B cell (primary cell): ENCODE data around the gene IRF2BP1. TPM values are rescaled to one million over a fixed set of nuclear protein-coding genes. Genes with fewer than 3 reads are reported as not detected.

Source experiments
- ATAC-seq: fragments of 200-7000 bp; cut with Tn5 transposase; one replicate; pipeline ENCODE4 v1.10.0; 2021; ENCODE audit warnings: low read depth, mild to moderate bottlenecking, moderate number of reproducible peaks, moderate library complexity
- CTCF ChIA-PET: fragments of 350-600 bp; sonication (Branson Sonifier 250); formaldehyde crosslinking; loops from one replicate; lab custom pipeline; 2021; ENCODE audit warnings: antibody characterized with exemption, inconsistent platforms; lab: Charles Lee
- POLR2A ChIA-PET: fragments of 350-600 bp; sonication (Branson Sonifier 250); formaldehyde crosslinking; loops from one replicate; lab custom pipeline; 2021; ENCODE audit warnings: antibody characterized with exemption; lab: Charles Lee
- DNase-seq: peaks from one replicate; pipeline ENCODE4 v3.0.0; 2013
- H2AFZ ChIP-seq: 2 replicates; pipeline ENCODE4 v1.6.1; 2012; ENCODE audit warnings: mild to moderate bottlenecking, low read depth, low read length; ENCODE audit not compliant: insufficient read depth, poor library complexity, severe bottlenecking
- H3K27ac ChIP-seq, 2 donors: 1 replicate in 1 of 2; 2 replicates in 1 of 2; pipeline ENCODE4 v1.5.1; 2012 to 2013; ENCODE audit warnings: low read length in 2 of 2, mild to moderate bottlenecking in 2 of 2, moderate library complexity in 1 of 2
- H3K27me3 ChIP-seq, 4 experiments: fragments of 200-600 bp in 1 of 4; sonication (generic) in 1 of 4; replicated peaks in 1 of 4; 1 replicate in 2 of 4; 2 replicates in 2 of 4; pipeline versions ENCODE4 v1.6.1 to v1.7.0; 2013 to 2016; ENCODE audit warnings: low read length in 3 of 4, mild to moderate bottlenecking in 2 of 4, mixed read lengths in 1 of 4, moderate library complexity in 1 of 4; ENCODE audit not compliant: insufficient read depth in 4 of 4, control insufficient read depth in 3 of 4; ENCODE audit errors: control extremely low read depth in 1 of 4
- H3K36me3 ChIP-seq, 2 experiments: replicated peaks in 1 of 2; 1 replicate in 1 of 2; 2 replicates in 1 of 2; pipeline versions ENCODE4 v1.6.1 to v1.7.1; 2013; ENCODE audit warnings: low read length in 1 of 2; ENCODE audit not compliant: insufficient read depth in 2 of 2, control insufficient read depth in 1 of 2; ENCODE audit errors: control extremely low read depth in 1 of 2, extremely low read depth in 1 of 2
- H3K4me1 ChIP-seq, 2 donors: fragments of 200-600 bp in 1 of 2; sonication (generic) in 1 of 2; 1 replicate in 1 of 2; 2 replicates in 1 of 2; pipeline versions ENCODE4 v1.5.1 to v1.6.1; 2013 to 2017; ENCODE audit warnings: low read length in 2 of 2; ENCODE audit not compliant: control insufficient read depth in 2 of 2, insufficient read depth in 2 of 2
- H3K4me2 ChIP-seq: replicated peaks from 2 replicates; pipeline ENCODE3; 2012; ENCODE audit warnings: mild to moderate bottlenecking, low read depth, low read length; ENCODE audit not compliant: poor library complexity, severe bottlenecking
- H3K4me3 ChIP-seq, 5 experiments: fragments of 200-600 bp in 1 of 5; sonication (generic) in 1 of 5; 1 replicate in 3 of 5; 2 replicates in 2 of 5; pipeline versions ENCODE4 v1.5.1 to v1.7.0; 2011 to 2016; ENCODE audit warnings: low read length in 4 of 5, mild to moderate bottlenecking in 4 of 5, low read depth in 2 of 5, control low read depth in 1 of 5, moderate library complexity in 1 of 5; ENCODE audit not compliant: insufficient read depth in 1 of 5; ENCODE audit errors: control extremely low read depth in 1 of 5, extremely low read depth in 1 of 5
- H3K79me2 ChIP-seq: fragments of 200-600 bp; sonication (generic); one replicate; pipeline ENCODE4 v1.6.0; 2016; ENCODE audit warnings: low read length; ENCODE audit not compliant: control insufficient read depth, insufficient read depth
- H3K9ac ChIP-seq: fragments of 200-600 bp; sonication (generic); 2 replicates; pipeline ENCODE4 v1.6.1; 2017; ENCODE audit warnings: mild to moderate bottlenecking, low read length, moderate library complexity
- H3K9me3 ChIP-seq, 3 donors: one replicate each; pipeline versions ENCODE4 v1.6.1 to v1.7.1; 2013; ENCODE audit warnings: low read length in 2 of 3; ENCODE audit not compliant: control insufficient read depth in 2 of 3, insufficient read depth in 1 of 3; ENCODE audit errors: control extremely low read depth in 1 of 3
- H4K20me1 ChIP-seq: 2 replicates; pipeline ENCODE4 v1.6.0; 2012; ENCODE audit warnings: mild to moderate bottlenecking, low read length; ENCODE audit not compliant: insufficient read depth, control insufficient read depth, poor library complexity, severe bottlenecking
- H3K27ac Mint-ChIP-seq: one replicate; pipeline ENCODE4 v1.8.0; 2021; ENCODE audit warnings: mixed read lengths
- H3K27me3 Mint-ChIP-seq: one replicate; pipeline ENCODE4 v1.8.0; 2021; ENCODE audit warnings: mixed read lengths
- H3K4me1 Mint-ChIP-seq: one replicate; pipeline ENCODE4 v1.8.0; 2021; ENCODE audit warnings: mixed read lengths
- H3K4me3 Mint-ChIP-seq: one replicate; pipeline ENCODE4 v1.8.0; 2021; ENCODE audit warnings: mixed read lengths
- H3K9me3 Mint-ChIP-seq: one replicate; pipeline ENCODE4 v1.8.0; 2022; ENCODE audit warnings: mixed read lengths; ENCODE audit not compliant: insufficient read depth
- EZH2 ChIP-seq: IDR thresholded peaks from 2 replicates; pipeline ENCODE4 v1.6.1; 2012; ENCODE audit warnings: borderline replicate concordance, low read depth, mild to moderate bottlenecking, moderate library complexity, low read length; ENCODE audit not compliant: insufficient read depth, poor library complexity, severe bottlenecking
- WGBS: methylation state at CpG from one replicate; pipeline ENCODE4 v1.1.5; 2013; ENCODE audit warnings: missing lambda C conversion rate; ENCODE audit not compliant: insufficient coverage; 5-methylcytosine and 5-hydroxymethylcytosine counted together
- intact Hi-C: fragments of 100-400 bp; cut with micrococcal nuclease; formaldehyde crosslinking; loops from one replicate; pipeline ENCODE4 v1.10.0; 2022
- polyA plus RNA-seq: library from polyadenylated mRNA; depleted of rRNA; stranded (reverse); fragments of >200 nt; gene quantifications from 2 replicates; pipeline ENCODE4 v1.2.3, GENCODE V29; 2012
- total RNA-seq, 2 donors: library from RNA; stranded (reverse); fragments of 120-200 nt in 1 of 2; gene quantifications; 1 replicate in 1 of 2; 2 replicates in 1 of 2; pipeline versions ENCODE4 v1.2.3 to v1.2.4, GENCODE V29; 2013 to 2022
- TF ChIP-seq, protein P1 (sequence below): fragments of 200-600 bp; IDR thresholded peaks from one replicate; pipeline ENCODE4 v1.8.0; 2022; ENCODE audit warnings: antibody characterized with exemption, mild to moderate bottlenecking

IRF2BP1 gene
- total and polyA plus RNA-seq, 2 donors (not counting 1 experiment from before 2014, with no cell fraction given) = 14.9 to 33.9 TPM

DNA sequence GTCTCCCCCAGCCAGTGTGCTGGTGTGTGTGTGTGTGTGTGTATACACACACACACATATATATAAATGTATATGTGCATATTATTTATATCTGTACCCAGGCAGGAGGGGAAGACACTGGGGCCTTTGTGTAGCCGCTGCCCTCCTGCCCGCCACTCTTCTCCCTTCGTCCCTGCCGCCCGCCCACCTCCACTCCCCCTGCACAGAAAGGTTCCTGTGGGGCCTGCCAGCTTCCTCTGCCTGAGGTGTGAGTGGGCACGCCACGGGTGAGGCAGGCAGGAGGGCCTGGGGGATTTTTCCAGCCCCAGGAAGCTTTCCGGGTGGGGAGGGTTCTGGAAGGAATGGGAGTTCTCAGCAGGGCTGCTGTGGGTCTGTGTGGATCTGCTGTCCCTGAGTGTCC is 6.9 kb downstream of the IRF2BP1 start:
- 48% methylated on average over 8 of the region's 8 CpGs for WGBS
- Histone ChIP-seq H4K20me1 (peaks cover 22% of the 10 kb centered on the region), H3K4me2 (no peak overlapping the region), H3K27me3 (peaks cover 0 to 36% (median 15%) of the 10 kb centered on the region in 4 experiments), H3K9ac (no peak overlapping the region), H3K79me2 (peaks cover 13% of the 10 kb centered on the region), H3K27ac (no peak overlapping the region), H3K36me3 (no peaks in the 10 kb centered on the region), H3K9me3 (no peaks in the 10 kb centered on the region), H2AFZ (no peak overlapping the region), H3K4me1 (peaks cover 21 to 29% of the 10 kb centered on the region in 2 donors), H3K4me3 (no peak overlapping the region)
- Mint-ChIP-seq H3K4me1 (peaks cover 28% of the 10 kb centered on the region), H3K9me3 (no peaks in the 10 kb centered on the region), H3K27me3 (peaks cover 38% of the 10 kb centered on the region), H3K4me3 (no peak overlapping the region), H3K27ac (no peak overlapping the region)
- TF ChIP-seq, protein P1, sequence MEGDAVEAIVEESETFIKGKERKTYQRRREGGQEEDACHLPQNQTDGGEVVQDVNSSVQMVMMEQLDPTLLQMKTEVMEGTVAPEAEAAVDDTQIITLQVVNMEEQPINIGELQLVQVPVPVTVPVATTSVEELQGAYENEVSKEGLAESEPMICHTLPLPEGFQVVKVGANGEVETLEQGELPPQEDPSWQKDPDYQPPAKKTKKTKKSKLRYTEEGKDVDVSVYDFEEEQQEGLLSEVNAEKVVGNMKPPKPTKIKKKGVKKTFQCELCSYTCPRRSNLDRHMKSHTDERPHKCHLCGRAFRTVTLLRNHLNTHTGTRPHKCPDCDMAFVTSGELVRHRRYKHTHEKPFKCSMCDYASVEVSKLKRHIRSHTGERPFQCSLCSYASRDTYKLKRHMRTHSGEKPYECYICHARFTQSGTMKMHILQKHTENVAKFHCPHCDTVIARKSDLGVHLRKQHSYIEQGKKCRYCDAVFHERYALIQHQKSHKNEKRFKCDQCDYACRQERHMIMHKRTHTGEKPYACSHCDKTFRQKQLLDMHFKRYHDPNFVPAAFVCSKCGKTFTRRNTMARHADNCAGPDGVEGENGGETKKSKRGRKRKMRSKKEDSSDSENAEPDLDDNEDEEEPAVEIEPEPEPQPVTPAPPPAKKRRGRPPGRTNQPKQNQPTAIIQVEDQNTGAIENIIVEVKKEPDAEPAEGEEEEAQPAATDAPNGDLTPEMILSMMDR = no peak
- TF ChIP-seq EZH2 = no peak
- DNase-seq = no peak
- ChIA-PET POLR2A (no interaction called here), CTCF (interaction anchor here (1.0 kb wide), 1 partner anchor 16 kb away, joined by 3 read pairs; the partner anchor contains the start of gene SYMPK)
- ATAC-seq = no peak
- intact Hi-C loops = no loop called here

DNA sequence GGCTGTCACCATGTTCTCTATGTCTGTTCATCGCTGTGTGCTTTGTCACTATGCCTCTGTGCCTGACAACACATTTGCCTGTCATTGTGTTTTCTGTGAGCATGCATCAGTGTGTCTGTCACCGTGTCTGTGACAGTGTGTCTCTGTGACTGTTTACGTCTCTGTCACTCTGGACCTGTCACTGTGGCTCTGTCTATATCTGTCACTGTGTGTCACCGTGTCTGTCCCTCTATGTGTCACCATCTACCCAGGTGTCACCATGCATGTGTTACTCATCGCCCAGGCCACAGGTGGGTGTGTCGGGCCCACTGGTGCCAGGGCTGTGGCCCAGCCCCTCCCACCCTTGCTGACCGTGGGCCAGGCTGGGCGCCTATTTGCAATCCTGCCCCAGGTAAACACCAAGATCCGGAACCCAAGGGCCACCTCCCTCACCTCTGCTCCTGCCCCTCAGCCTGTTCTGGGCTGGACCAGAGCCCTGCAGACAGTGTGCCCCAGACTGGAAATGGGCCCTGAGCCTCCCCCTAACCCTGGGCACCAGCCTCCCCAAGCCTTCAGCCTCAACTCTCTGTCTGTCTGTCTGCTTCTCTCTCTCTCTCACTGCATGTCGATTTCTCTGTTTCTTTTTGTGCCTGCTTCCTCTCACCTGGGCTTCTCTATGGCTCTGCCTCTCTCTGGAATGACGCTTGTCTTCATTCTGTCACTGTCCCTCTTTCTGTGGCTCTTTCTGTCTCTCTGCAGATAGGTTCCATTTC is 7.7 kb downstream of the IRF2BP1 start:
- Mint-ChIP-seq H3K27me3 (peaks cover 41% of the 10 kb centered on the region), H3K4me3 (no peak overlapping the region), H3K9me3 (no peaks in the 10 kb centered on the region), H3K4me1 (peaks cover 20% of the 10 kb centered on the region), H3K27ac (no peak overlapping the region)
- TF ChIP-seq EZH2 = no peak
- TF ChIP-seq, protein P1 = no peak
- Histone ChIP-seq H3K9me3 (no peaks in the 10 kb centered on the region), H3K79me2 (peaks cover 6% of the 10 kb centered on the region), H4K20me1 (peaks cover 17% of the 10 kb centered on the region), H3K4me2 (no peak overlapping the region), H3K4me1 (peaks cover 16 to 21% of the 10 kb centered on the region in 2 donors), H3K27me3 (peaks cover 0 to 36% (median 15%) of the 10 kb centered on the region in 4 experiments), H3K36me3 (no peaks in the 10 kb centered on the region), H2AFZ (no peak overlapping the region), H3K27ac (no peak overlapping the region), H3K4me3 (no peak overlapping the region), H3K9ac (no peak overlapping the region)
- ATAC-seq = no peak
- DNase-seq = no peak
- intact Hi-C loops = no loop called here
- ChIA-PET POLR2A (interaction anchor here (0.6 kb wide), 1 partner anchor 10 kb away, joined by 10 read pairs; no protein-coding TSS in a partner anchor), CTCF (no interaction called here)
- WGBS = 74% methylated on average over 11 of the region's 11 CpGs
